CD4-positive, alpha-beta T cell treated with Interleukin-15 for 1 hour (primary cell): Measurements from ENCODE around the gene MRPS9.

Experiments
- DNase-seq: peaks from one replicate; pipeline ENCODE4 v3.0.0-alpha.2; 2020

The MRPS9 gene

GRCh38 chr2:105080461-105080860 lies 42.6 kb downstream of the MRPS9 start:
- no peak for DNase-seq

GRCh38 chr2:105081006-105081601 lies 43.2 kb downstream of the MRPS9 start:
- DNase-seq: no peak

- no peak for DNase-seq
Observed at GRCh38 chr2:105082107-105082506, 44.2 kb downstream of the MRPS9 start.

- DNase-seq: no peak
Observed at GRCh38 chr2:105085525-105085924, 47.7 kb downstream of the MRPS9 start.

GRCh38 chr2:105087273-105087672 lies 49.4 kb downstream of the MRPS9 start:
- no peak for DNase-seq

GRCh38 chr2:105090091-105090490 lies 52.2 kb downstream of the MRPS9 start:
- no peak for DNase-seq

- no peak for DNase-seq
Observed at GRCh38 chr2:105092797-105093196, 54.9 kb downstream of the MRPS9 start.

GRCh38 chr2:105099153-105099552 lies 61.3 kb downstream of the MRPS9 start:
- no peak for DNase-seq

- no peak for DNase-seq
Observed at GRCh38 chr2:105100046-105100840, 62.4 kb downstream of the MRPS9 start.

- DNase-seq: no peak
Observed at GRCh38 chr2:105102001-105102400, 64.1 kb downstream of the MRPS9 start.

GRCh38 chr2:105102963-105103421 lies 65.1 kb downstream of the MRPS9 start:
- no peak for DNase-seq

GRCh38 chr2:105103481-105103880 lies 65.6 kb downstream of the MRPS9 start:
- DNase-seq: no peak

- DNase-seq: no peak
Observed at GRCh38 chr2:105104208-105104731, 66.4 kb downstream of the MRPS9 start.

- DNase-seq: no peak
Observed at GRCh38 chr2:105110295-105110829, 72.5 kb downstream of the MRPS9 start.

- no peak for DNase-seq
Observed at GRCh38 chr2:105111365-105112150, 73.7 kb downstream of the MRPS9 start.

GRCh38 chr2:105112345-105112744 lies 74.5 kb downstream of the MRPS9 start:
- no peak for DNase-seq

GRCh38 chr2:105113616-105114291 lies 75.9 kb downstream of the MRPS9 start:
- no peak for DNase-seq

GRCh38 chr2:105114551-105114950 lies 76.7 kb downstream of the MRPS9 start:
- DNase-seq: no peak

GRCh38 chr2:105116348-105116747 lies 78.5 kb downstream of the MRPS9 start:
- no peak for DNase-seq

GRCh38 chr2:105117565-105117964 lies 79.7 kb downstream of the MRPS9 start:
- DNase-seq: no peak

GRCh38 chr2:105118960-105119359 lies 81.1 kb downstream of the MRPS9 start:
- no peak for DNase-seq

- no peak for DNase-seq
Observed at GRCh38 chr2:105121434-105121833, 83.6 kb downstream of the MRPS9 start.

GRCh38 chr2:105125428-105125827 lies 87.6 kb downstream of the MRPS9 start:
- DNase-seq: no peak
